HEK293 (cell line): Measurements from ENCODE around the gene HHAT.

Source experiments
- CTCF ChIA-PET: fragments of 350-600 bp; formaldehyde crosslinking; extraction: SDS; loops from one replicate; lab custom pipeline; 2021; ENCODE audit warnings: antibody characterized with exemption; lab: Yijun Ruan, JAX
- POLR2A ChIA-PET: fragments of 300-600 bp; formaldehyde crosslinking; extraction: SDS; loops from one replicate; lab custom pipeline; 2020; ENCODE audit warnings: antibody characterized with exemption, inconsistent platforms; lab: Yijun Ruan, JAX
- H3K27ac ChIP-seq: fragments of 200-500 bp; sonication (Bioruptor generic); 2 replicates; pipeline ENCODE4 v1.5.1; 2014; ENCODE audit warnings: low read depth, low read length, control low read depth, inconsistent platforms; ENCODE audit errors: extremely low read depth
- H3K36me3 ChIP-seq, 2 experiments: fragments of 200-500 bp in 1 of 2; sonication (Bioruptor generic) in 1 of 2; 1 replicate in 1 of 2; 2 replicates in 1 of 2; pipeline ENCODE4 v1.5.1; 2014 to 2017; ENCODE audit warnings: inconsistent platforms in 2 of 2, low read length in 2 of 2; ENCODE audit not compliant: control insufficient read depth in 2 of 2, insufficient read depth in 1 of 2
- H3K4me1 ChIP-seq: fragments of 200-500 bp; sonication (Bioruptor generic); 2 replicates; pipeline ENCODE4 v1.5.1; 2014; ENCODE audit warnings: mild to moderate bottlenecking, low read length, inconsistent platforms; ENCODE audit not compliant: control insufficient read depth, insufficient read depth
- H3K4me3 ChIP-seq: 2 replicates; pipeline ENCODE4 v1.5.1; 2011; ENCODE audit warnings: low read depth, mild to moderate bottlenecking, control low read depth, low read length, moderate library complexity
- H3K9me3 ChIP-seq: fragments of 200-500 bp; sonication (Bioruptor generic); 2 replicates; pipeline ENCODE4 v1.5.1; 2014; ENCODE audit warnings: low read depth, low read length, inconsistent platforms; ENCODE audit not compliant: control insufficient read depth, insufficient read depth
- CTCF ChIP-seq: fragments of 450-650 bp; formaldehyde crosslinking; IDR thresholded peaks from 2 replicates; pipeline ENCODE4 v1.5.1; 2016; ENCODE audit warnings: missing biosample characterization, missing genetic modification characterization
- ELK4 ChIP-seq: IDR thresholded peaks from 2 replicates; pipeline ENCODE4 v1.6.1; 2011; ENCODE audit warnings: mild to moderate bottlenecking, low read depth, low read length, borderline replicate concordance
- FEZF1 ChIP-seq: fragments of 450-650 bp; formaldehyde crosslinking; IDR thresholded peaks from 2 replicates; pipeline ENCODE4 v1.5.1; 2016; ENCODE audit warnings: missing biosample characterization, missing genetic modification characterization
- GLI2 ChIP-seq: fragments of 450-650 bp; formaldehyde crosslinking; IDR thresholded peaks from 2 replicates; pipeline ENCODE4; 2017; ENCODE audit warnings: missing biosample characterization, missing genetic modification characterization, low read depth, borderline replicate concordance
- GLIS2 ChIP-seq: fragments of 450-650 bp; formaldehyde crosslinking; IDR thresholded peaks from 2 replicates; pipeline ENCODE4 v1.5.1; 2016; ENCODE audit warnings: missing biosample characterization, missing genetic modification characterization
- HOXD13 ChIP-seq: sonication (generic); formaldehyde crosslinking; IDR thresholded peaks from 2 replicates; pipeline ENCODE4 v1.8.0; 2022; ENCODE audit warnings: missing genetic modification reagents, borderline replicate concordance
- KLF9 ChIP-seq: fragments of 450-650 bp; formaldehyde crosslinking; IDR thresholded peaks from 2 replicates; pipeline ENCODE4 v1.5.1; 2016; ENCODE audit warnings: missing biosample characterization, missing genetic modification characterization, low read depth
- TSHZ1 ChIP-seq: fragments of 450-650 bp; formaldehyde crosslinking; IDR thresholded peaks from 2 replicates; pipeline ENCODE4 v1.5.1; 2016; ENCODE audit warnings: missing biosample characterization, missing genetic modification characterization, borderline replicate concordance
- ZBTB17 ChIP-seq: fragments of 450-650 bp; formaldehyde crosslinking; IDR thresholded peaks from 2 replicates; pipeline ENCODE4 v1.5.1; 2016; ENCODE audit warnings: missing biosample characterization, missing genetic modification characterization
- ZBTB20 ChIP-seq: fragments of 450-650 bp; formaldehyde crosslinking; IDR thresholded peaks from 2 replicates; pipeline ENCODE4 v1.5.1; 2016; ENCODE audit warnings: missing biosample characterization, missing genetic modification characterization
- ZBTB21 ChIP-seq: fragments of 450-650 bp; formaldehyde crosslinking; IDR thresholded peaks from 2 replicates; pipeline ENCODE4 v1.5.1; 2017; ENCODE audit warnings: missing biosample characterization, missing genetic modification characterization
- ZNF132 ChIP-seq: fragments of 450-650 bp; formaldehyde crosslinking; IDR thresholded peaks from 2 replicates; pipeline ENCODE4 v1.5.1; 2017; ENCODE audit warnings: missing biosample characterization, missing genetic modification characterization, borderline replicate concordance
- ZNF133 ChIP-seq: fragments of 450-650 bp; formaldehyde crosslinking; IDR thresholded peaks from 2 replicates; pipeline ENCODE4 v1.5.1; 2016; ENCODE audit warnings: missing biosample characterization, missing genetic modification characterization
- ZNF157 ChIP-seq: fragments of 450-650 bp; formaldehyde crosslinking; IDR thresholded peaks from 2 replicates; pipeline ENCODE4 v1.5.1; 2016; ENCODE audit warnings: missing biosample characterization, missing genetic modification characterization
- ZNF202 ChIP-seq: fragments of 450-650 bp; formaldehyde crosslinking; IDR thresholded peaks from 2 replicates; pipeline ENCODE4 v1.5.1; 2016; ENCODE audit warnings: missing biosample characterization, missing genetic modification characterization, borderline replicate concordance
- ZNF211 ChIP-seq: fragments of 450-650 bp; formaldehyde crosslinking; IDR thresholded peaks from 2 replicates; pipeline ENCODE4 v1.5.1; 2016; ENCODE audit warnings: low read depth, missing biosample characterization, missing genetic modification characterization
- ZNF350 ChIP-seq: fragments of 450-650 bp; formaldehyde crosslinking; IDR thresholded peaks from 2 replicates; pipeline ENCODE4 v1.5.0; 2017; ENCODE audit warnings: missing biosample characterization, mild to moderate bottlenecking, missing genetic modification characterization
- ZNF423 ChIP-seq: fragments of 450-650 bp; formaldehyde crosslinking; IDR thresholded peaks from 2 replicates; pipeline ENCODE4 v1.5.1; 2016; ENCODE audit warnings: missing biosample characterization, missing genetic modification characterization
- ZNF549 ChIP-seq: fragments of 450-650 bp; IDR thresholded peaks from 2 replicates; pipeline ENCODE4 v1.5.1; 2018; ENCODE audit warnings: missing biosample characterization, missing genetic modification characterization, mild to moderate bottlenecking, inconsistent platforms, moderate library complexity
- ZNF558 ChIP-seq: fragments of 450-650 bp; formaldehyde crosslinking; IDR thresholded peaks from 2 replicates; pipeline ENCODE4 v1.5.1; 2016; ENCODE audit warnings: missing biosample characterization, missing genetic modification characterization
- ZNF664 ChIP-seq: fragments of 450-650 bp; formaldehyde crosslinking; IDR thresholded peaks from 2 replicates; pipeline ENCODE4 v1.5.1; 2016; ENCODE audit warnings: missing biosample characterization, missing genetic modification characterization
- ZNF792 ChIP-seq: fragments of 450-650 bp; formaldehyde crosslinking; IDR thresholded peaks from 2 replicates; pipeline ENCODE4 v1.5.1; 2016; ENCODE audit warnings: missing biosample characterization, missing genetic modification characterization
- ZNF843 ChIP-seq: fragments of 450-650 bp; formaldehyde crosslinking; IDR thresholded peaks from 2 replicates; pipeline ENCODE4 v1.5.1; 2016; ENCODE audit warnings: missing biosample characterization, missing genetic modification characterization
- ZSCAN30 ChIP-seq: fragments of 450-650 bp; IDR thresholded peaks from 2 replicates; pipeline ENCODE4 v1.5.1; 2018; ENCODE audit warnings: missing biosample characterization, mild to moderate bottlenecking, missing genetic modification characterization, moderate library complexity
- ZSCAN4 ChIP-seq: fragments of 450-650 bp; formaldehyde crosslinking; IDR thresholded peaks from 2 replicates; pipeline ENCODE4 v1.5.1; 2017; ENCODE audit warnings: missing biosample characterization, missing genetic modification characterization
- ZSCAN5A ChIP-seq: fragments of 450-650 bp; formaldehyde crosslinking; IDR thresholded peaks from 2 replicates; pipeline ENCODE4 v1.5.1; 2016; ENCODE audit warnings: missing biosample characterization, missing genetic modification characterization

The HHAT gene

GRCh38 chr1:210551899-210552298 is 223.2 kb downstream of the HHAT start:
- H3K36me3 ChIP-seq, result no peaks in the 10 kb centered on the region
- H3K4me3 ChIP-seq, result no peak overlapping the region
- ChIA-PET CTCF (interaction anchor here (1.1 kb wide), 1 partner anchor 11 kb away, joined by 5 read pairs; no protein-coding TSS in a partner anchor), POLR2A (no interaction called here)
- no peaks in the 10 kb centered on the region for H3K9me3 ChIP-seq
- H3K27ac ChIP-seq, result no peak overlapping the region
- peaks cover 5% of the 10 kb centered on the region; the same call in 1 of the 2 replicates for H3K4me1 ChIP-seq
- TF ChIP-seq ZNF132 (tag by site-specific recombination), result no peak
- no peak for TF ChIP-seq ZSCAN5A (tag by site-specific recombination)
- TF ChIP-seq ZSCAN30 (tag by site-specific recombination), result no peak
- TF ChIP-seq GLI2 (tag by site-specific recombination), result no peak
- no peak for TF ChIP-seq ZNF664
- no peak for TF ChIP-seq ZNF792
- no peak for TF ChIP-seq ZBTB21 (tag by site-specific recombination)
- no peak for TF ChIP-seq TSHZ1
- no peak for TF ChIP-seq ZBTB17 (tag by site-specific recombination)
- TF ChIP-seq ZNF558, result no peak
- no peak for TF ChIP-seq ZNF549
- no peak for TF ChIP-seq ELK4
- TF ChIP-seq FEZF1 (tag by site-specific recombination), result no peak
- no peak for TF ChIP-seq ZSCAN4 (tag by site-specific recombination)

GRCh38 chr1:210553711-210554110 is 225.0 kb downstream of the HHAT start:
- POLR2A ChIA-PET, result no interaction called here
- CTCF ChIA-PET, result interaction anchor here (0.6 kb wide), 1 partner anchor 54 kb away, joined by 4 read pairs; no protein-coding TSS in a partner anchor
- H3K9me3 ChIP-seq, result no peaks in the 10 kb centered on the region
- H3K27ac ChIP-seq, result no peak overlapping the region
- H3K4me1 ChIP-seq, result peaks cover 14% of the 10 kb centered on the region; the same call in 1 of the 2 replicates
- no peaks in the 10 kb centered on the region for H3K36me3 ChIP-seq
- no peak overlapping the region for H3K4me3 ChIP-seq
- TF ChIP-seq CTCF (tag by site-specific recombination) (no peak), KLF9 (tag by site-specific recombination) (no peak), ZBTB20 (tag by site-specific recombination) (no peak), HOXD13 (no peak), FEZF1 (tag by site-specific recombination) (no peak), ZNF157 (tag by site-specific recombination) (no peak), ZNF202 (no peak), GLIS2 (tag by site-specific recombination) (no peak), ZNF211 (tag by site-specific recombination) (no peak), ZNF423 (tag by site-specific recombination) (no peak), ZNF843 (no peak), ZNF350 (tag by site-specific recombination) (no peak), ZNF133 (tag by site-specific recombination) (no peak)
